Measurements from ENCODE around the gene PMS1.

- no peak for TF ChIP-seq CTCF (IDR thresholded peaks at IDR 0.05)
- TF ChIP-seq POLR2A (IDR thresholded peaks at IDR 0.05), result no peak
Observed at GRCh38 chr2:189799531-189799930, 15.3 kb downstream of the PMS1 start.
